HepG2 (cell line): ENCODE data around the gene TMED5. TPM values are rescaled to one million over a fixed set of nuclear protein-coding genes. Genes with fewer than 3 reads are reported as not detected.
A peak's percentile ranks its signal among the peaks of the same experiment; 100 is the strongest.

Experiments used
- AGO1 ChIP-seq: fragments of 200-400 bp; formaldehyde crosslinking; IDR thresholded peaks from 2 replicates; pipeline ENCODE4 v1.6.1; 2017; ENCODE audit warnings: mild to moderate bottlenecking, low read depth, low read length, moderate library complexity; ENCODE audit not compliant: poor library complexity, severe bottlenecking
- BORCS8-MEF2B ChIP-seq: sonication (generic); formaldehyde crosslinking; IDR thresholded peaks from 2 replicates; pipeline ENCODE4 v1.8.0; 2022; ENCODE audit warnings: mild to moderate bottlenecking, missing genetic modification reagents
- DBP ChIP-seq: sonication (generic); formaldehyde crosslinking; IDR thresholded peaks from 2 replicates; pipeline ENCODE4 v1.4.0; 2020; ENCODE audit warnings: missing genetic modification reagents; ENCODE audit errors: not compliant biosample characterization
- FOXP1 ChIP-seq, 2 experiments: fragments of 450-650 bp in 1 of 2; IDR thresholded peaks; 2 replicates each; pipeline ENCODE4 v1.6.1; 2017 to 2018; ENCODE audit warnings: antibody characterized with exemption in 1 of 2
- KLF6 ChIP-seq: IDR thresholded peaks from 2 replicates; pipeline ENCODE4 v1.8.0; 2016; ENCODE audit warnings: missing biosample characterization, missing genetic modification reagents
- MXD3 ChIP-seq: IDR thresholded peaks from 2 replicates; pipeline ENCODE4 v1.6.1; 2016; ENCODE audit warnings: mild to moderate bottlenecking, missing biosample characterization, missing genetic modification reagents
- MXI1 ChIP-seq: IDR thresholded peaks from 3 replicates; pipeline ENCODE4 v1.6.1; 2012; ENCODE audit warnings: low read depth, low read length, inconsistent platforms, borderline replicate concordance
- NCOR1 ChIP-seq: fragments of 200-600 bp; sonication (generic); IDR thresholded peaks from 2 replicates; pipeline ENCODE4 v1.7.0; 2017; ENCODE audit warnings: antibody characterized with exemption, low read length, borderline replicate concordance
- SMARCE1 ChIP-seq: fragments of 450-650 bp; IDR thresholded peaks from 2 replicates; pipeline ENCODE4 v1.6.1; 2017; ENCODE audit warnings: borderline replicate concordance
- SMC3 ChIP-seq: IDR thresholded peaks from 2 replicates; pipeline ENCODE4 v1.6.1; 2011; ENCODE audit warnings: low read length, improper control_type of control experiment
- TEAD3 ChIP-seq: optimal IDR thresholded peaks from 2 replicates; pipeline ENCODE3; 2016; ENCODE audit warnings: borderline replicate concordance
- ZFP36L2 ChIP-seq: sonication (generic); formaldehyde crosslinking; IDR thresholded peaks from 2 replicates; pipeline ENCODE4 v1.4.0; 2020; ENCODE audit warnings: missing genetic modification reagents
- ZFP90 ChIP-seq: sonication (generic); formaldehyde crosslinking; IDR thresholded peaks from 2 replicates; pipeline ENCODE4 v1.8.0; 2022; ENCODE audit warnings: missing genetic modification reagents, mild to moderate bottlenecking, inconsistent platforms, borderline replicate concordance
- ZNF160 ChIP-seq: sonication (generic); formaldehyde crosslinking; IDR thresholded peaks from 2 replicates; pipeline ENCODE4 v1.8.0; 2022; ENCODE audit warnings: mild to moderate bottlenecking, inconsistent platforms, missing genetic modification reagents
- ZNF24 ChIP-seq: fragments of 450-650 bp; IDR thresholded peaks from 2 replicates; pipeline ENCODE4 v1.6.1; 2017; ENCODE audit warnings: antibody characterized with exemption, mild to moderate bottlenecking
- ZNF3 ChIP-seq: IDR thresholded peaks from 2 replicates; pipeline ENCODE4 v1.7.0; 2017; ENCODE audit warnings: inconsistent platforms
- ZNF430 ChIP-seq: sonication (generic); formaldehyde crosslinking; IDR thresholded peaks from 2 replicates; pipeline ENCODE4 v1.9.0; 2021; ENCODE audit warnings: mild to moderate bottlenecking, missing genetic modification reagents
- ZNF460 ChIP-seq: sonication (generic); formaldehyde crosslinking; IDR thresholded peaks from 2 replicates; pipeline ENCODE4 v1.5.1; 2020; ENCODE audit warnings: missing genetic modification reagents, mild to moderate bottlenecking, borderline replicate concordance
- polyA plus RNA-seq, 8 experiments: library from polyadenylated mRNA; depleted of rRNA in 3 of 8; stranded (reverse) in 7 of 8; unstranded in 1 of 8; fragments of >200 nt; fragmentation: Illumina TruSeq in 4 of 8; extraction: Trizol in 4 of 8; gene quantifications; 2 replicates each; pipeline versions ENCODE4 v1.2.1 to v1.2.3, GENCODE V29; 2011 to 2016; ENCODE audit warnings: low read depth in 4 of 8, missing spikeins in 1 of 8, mixed read lengths in 1 of 8; ENCODE audit not compliant: insufficient read depth in 1 of 8
- total RNA-seq, 5 experiments: library from RNA; depleted of rRNA; stranded (reverse); fragments of >200 nt; fragmentation: Illumina TruSeq; extraction: Trizol; gene quantifications; 2 replicates each; pipeline ENCODE4 v1.2.3, GENCODE V29; 2016; ENCODE audit warnings: low read depth in 1 of 5
- TF ChIP-seq, protein P1 (sequence below), 2 experiments: IDR thresholded peaks; 2 replicates each; pipeline ENCODE4 v1.6.1; 2011 to 2012; ENCODE audit warnings: low read length in 2 of 2, borderline replicate concordance in 1 of 2, low read depth in 1 of 2, mild to moderate bottlenecking in 1 of 2, moderate library complexity in 1 of 2
- TF ChIP-seq, protein P2 (sequence below): sonication (generic); formaldehyde crosslinking; IDR thresholded peaks from 2 replicates; pipeline ENCODE4 v1.4.0; 2020; ENCODE audit warnings: missing genetic modification reagents, borderline replicate concordance
- TF ChIP-seq, protein P3 (sequence below): sonication (generic); formaldehyde crosslinking; IDR thresholded peaks from 2 replicates; pipeline ENCODE4 v1.5.1; 2020; ENCODE audit warnings: missing genetic modification reagents, mild to moderate bottlenecking, borderline replicate concordance

Gene TMED5
- total and polyA plus RNA-seq, 2 of the 13 experiments (the other 11 are each of a cell fraction or from before 2014, with no cell fraction given), result 58.1 to 99.0 TPM

GRCh38 chr1:93129507-93130099 lies 50.6 kb downstream of the TMED5 start (continued):
- TF ChIP-seq, protein P1, sequence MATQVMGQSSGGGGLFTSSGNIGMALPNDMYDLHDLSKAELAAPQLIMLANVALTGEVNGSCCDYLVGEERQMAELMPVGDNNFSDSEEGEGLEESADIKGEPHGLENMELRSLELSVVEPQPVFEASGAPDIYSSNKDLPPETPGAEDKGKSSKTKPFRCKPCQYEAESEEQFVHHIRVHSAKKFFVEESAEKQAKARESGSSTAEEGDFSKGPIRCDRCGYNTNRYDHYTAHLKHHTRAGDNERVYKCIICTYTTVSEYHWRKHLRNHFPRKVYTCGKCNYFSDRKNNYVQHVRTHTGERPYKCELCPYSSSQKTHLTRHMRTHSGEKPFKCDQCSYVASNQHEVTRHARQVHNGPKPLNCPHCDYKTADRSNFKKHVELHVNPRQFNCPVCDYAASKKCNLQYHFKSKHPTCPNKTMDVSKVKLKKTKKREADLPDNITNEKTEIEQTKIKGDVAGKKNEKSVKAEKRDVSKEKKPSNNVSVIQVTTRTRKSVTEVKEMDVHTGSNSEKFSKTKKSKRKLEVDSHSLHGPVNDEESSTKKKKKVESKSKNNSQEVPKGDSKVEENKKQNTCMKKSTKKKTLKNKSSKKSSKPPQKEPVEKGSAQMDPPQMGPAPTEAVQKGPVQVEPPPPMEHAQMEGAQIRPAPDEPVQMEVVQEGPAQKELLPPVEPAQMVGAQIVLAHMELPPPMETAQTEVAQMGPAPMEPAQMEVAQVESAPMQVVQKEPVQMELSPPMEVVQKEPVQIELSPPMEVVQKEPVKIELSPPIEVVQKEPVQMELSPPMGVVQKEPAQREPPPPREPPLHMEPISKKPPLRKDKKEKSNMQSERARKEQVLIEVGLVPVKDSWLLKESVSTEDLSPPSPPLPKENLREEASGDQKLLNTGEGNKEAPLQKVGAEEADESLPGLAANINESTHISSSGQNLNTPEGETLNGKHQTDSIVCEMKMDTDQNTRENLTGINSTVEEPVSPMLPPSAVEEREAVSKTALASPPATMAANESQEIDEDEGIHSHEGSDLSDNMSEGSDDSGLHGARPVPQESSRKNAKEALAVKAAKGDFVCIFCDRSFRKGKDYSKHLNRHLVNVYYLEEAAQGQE (IDR thresholded peaks at IDR 0.05; ENCODE audit: borderline replicate concordance in 1 of 2, low read depth in 1 of 2, low read length in 2 of 2), result no peak
- peak; percentile 54; the same call in 1 of the 2 replicates for TF ChIP-seq NCOR1
- TF ChIP-seq KLF6 (CRISPR knock-in tag), result peak; percentile 50; the same call in 1 of the 2 replicates
- TF ChIP-seq ZNF24, result peak; percentile 97
- no peak for TF ChIP-seq SMC3
- no peak for TF ChIP-seq MXD3
- TF ChIP-seq ZNF3, result no peak
- no peak for TF ChIP-seq ZNF160 (CRISPR knock-in tag)
- TF ChIP-seq TEAD3 (CRISPR knock-in tag), result no peak
- TF ChIP-seq, protein P2, sequence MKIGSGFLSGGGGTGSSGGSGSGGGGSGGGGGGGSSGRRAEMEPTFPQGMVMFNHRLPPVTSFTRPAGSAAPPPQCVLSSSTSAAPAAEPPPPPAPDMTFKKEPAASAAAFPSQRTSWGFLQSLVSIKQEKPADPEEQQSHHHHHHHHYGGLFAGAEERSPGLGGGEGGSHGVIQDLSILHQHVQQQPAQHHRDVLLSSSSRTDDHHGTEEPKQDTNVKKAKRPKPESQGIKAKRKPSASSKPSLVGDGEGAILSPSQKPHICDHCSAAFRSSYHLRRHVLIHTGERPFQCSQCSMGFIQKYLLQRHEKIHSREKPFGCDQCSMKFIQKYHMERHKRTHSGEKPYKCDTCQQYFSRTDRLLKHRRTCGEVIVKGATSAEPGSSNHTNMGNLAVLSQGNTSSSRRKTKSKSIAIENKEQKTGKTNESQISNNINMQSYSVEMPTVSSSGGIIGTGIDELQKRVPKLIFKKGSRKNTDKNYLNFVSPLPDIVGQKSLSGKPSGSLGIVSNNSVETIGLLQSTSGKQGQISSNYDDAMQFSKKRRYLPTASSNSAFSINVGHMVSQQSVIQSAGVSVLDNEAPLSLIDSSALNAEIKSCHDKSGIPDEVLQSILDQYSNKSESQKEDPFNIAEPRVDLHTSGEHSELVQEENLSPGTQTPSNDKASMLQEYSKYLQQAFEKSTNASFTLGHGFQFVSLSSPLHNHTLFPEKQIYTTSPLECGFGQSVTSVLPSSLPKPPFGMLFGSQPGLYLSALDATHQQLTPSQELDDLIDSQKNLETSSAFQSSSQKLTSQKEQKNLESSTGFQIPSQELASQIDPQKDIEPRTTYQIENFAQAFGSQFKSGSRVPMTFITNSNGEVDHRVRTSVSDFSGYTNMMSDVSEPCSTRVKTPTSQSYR, result no peak
- TF ChIP-seq, protein P3, sequence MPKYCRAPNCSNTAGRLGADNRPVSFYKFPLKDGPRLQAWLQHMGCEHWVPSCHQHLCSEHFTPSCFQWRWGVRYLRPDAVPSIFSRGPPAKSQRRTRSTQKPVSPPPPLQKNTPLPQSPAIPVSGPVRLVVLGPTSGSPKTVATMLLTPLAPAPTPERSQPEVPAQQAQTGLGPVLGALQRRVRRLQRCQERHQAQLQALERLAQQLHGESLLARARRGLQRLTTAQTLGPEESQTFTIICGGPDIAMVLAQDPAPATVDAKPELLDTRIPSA, result no peak
- TF ChIP-seq ZFP36L2, result no peak
- no peak for TF ChIP-seq AGO1
- TF ChIP-seq ZNF460 (CRISPR knock-in tag), result no peak
- 0 out of 2 replicates have a peak, but pooled peaks have one; percentile 11 for TF ChIP-seq SMARCE1
- no peak for TF ChIP-seq MXI1
- no peak for TF ChIP-seq DBP
- TF ChIP-seq BORCS8-MEF2B, result no peak
- no peak for TF ChIP-seq FOXP1 (IDR thresholded peaks at IDR 0.05)
- TF ChIP-seq FOXP1 (CRISPR knock-in tag; IDR thresholded peaks at IDR 0.05), result peak; percentile 89
- TF ChIP-seq ZFP90 (CRISPR knock-in tag), result no peak
- no peak for TF ChIP-seq ZNF430 (CRISPR knock-in tag)
